HG03469 (cell line): Measurements from ENCODE around the gene GLB1L3.
"Not testable (repeated sequence)": the region's sequence is repeated elsewhere in the genome, so short reads cannot be mapped to it uniquely, and the experiment has no call there.

Source experiments
- ATAC-seq: cut with Tn5 transposase; IDR thresholded peaks from one replicate; pipeline ENCODE4 v1.9.1; 2021; ENCODE audit warnings: mild to moderate bottlenecking, moderate library complexity, moderate number of reproducible peaks; ENCODE audit not compliant: unreplicated experiment

Gene GLB1L3

GRCh38 chr11:134250246-134250645 lies 25.9 kb upstream of the GLB1L3 start:
- ATAC-seq = no peak

- no peak for ATAC-seq
Measured at GRCh38 chr11:134250675-134251074, 25.5 kb upstream of the GLB1L3 start.

DNA sequence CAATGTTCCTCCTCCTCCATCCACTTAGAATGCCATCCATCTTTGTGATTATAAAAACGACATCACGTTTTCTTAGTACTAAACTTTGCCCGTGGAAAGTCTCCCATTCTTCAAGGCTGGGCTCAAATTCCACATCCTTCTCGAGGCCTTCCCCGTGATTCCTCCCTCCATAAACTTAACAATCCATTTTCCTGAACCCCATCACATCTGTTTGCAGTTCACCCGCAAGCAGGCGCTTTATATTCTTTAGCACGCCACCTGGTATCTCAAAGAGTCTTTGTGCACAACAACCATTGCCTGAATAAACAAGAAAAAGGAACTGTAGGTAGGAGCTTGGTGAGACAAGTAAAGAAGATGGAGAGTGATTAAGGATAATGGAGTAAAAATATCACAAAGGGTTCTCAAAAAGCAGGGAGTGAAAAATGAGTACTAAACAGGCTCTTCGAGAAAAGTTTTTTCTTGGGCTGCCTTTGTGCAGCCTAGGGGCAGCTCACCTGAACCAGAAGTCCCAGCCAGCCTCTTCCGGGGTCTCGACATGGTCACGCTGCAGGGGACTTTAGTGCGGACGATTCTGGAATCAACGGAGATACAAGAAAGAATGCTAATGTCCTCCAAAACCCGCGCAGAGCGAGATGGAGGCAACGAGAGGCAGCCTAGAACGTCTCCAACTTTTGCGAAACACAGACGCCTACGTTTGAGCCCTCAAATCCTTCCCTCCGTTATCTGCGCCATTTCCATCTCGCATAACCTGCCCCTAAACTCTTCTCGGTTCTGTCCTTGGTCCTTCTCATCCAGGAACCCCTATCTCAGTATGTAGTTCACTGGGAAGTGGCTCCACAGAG lies 23.6 kb upstream of the GLB1L3 start:
- peak; percentile 12 for ATAC-seq

- peak; percentile 99 for ATAC-seq
Measured at GRCh38 chr11:134253188-134253993, 22.8 kb upstream of the GLB1L3 start, which contains the start of the genes ACAD8 and THYN1. Gene ACAD8 (plus strand): TSS chr11:134253568. CDS start chr11:134253601, 33 bp downstream. Gene THYN1 (minus strand): TSS chr11:134253352. CDS start chr11:134252882, 470 bp downstream.

- no peak for ATAC-seq
Measured at GRCh38 chr11:134254433-134255183, 21.6 kb upstream of the GLB1L3 start.

DNA sequence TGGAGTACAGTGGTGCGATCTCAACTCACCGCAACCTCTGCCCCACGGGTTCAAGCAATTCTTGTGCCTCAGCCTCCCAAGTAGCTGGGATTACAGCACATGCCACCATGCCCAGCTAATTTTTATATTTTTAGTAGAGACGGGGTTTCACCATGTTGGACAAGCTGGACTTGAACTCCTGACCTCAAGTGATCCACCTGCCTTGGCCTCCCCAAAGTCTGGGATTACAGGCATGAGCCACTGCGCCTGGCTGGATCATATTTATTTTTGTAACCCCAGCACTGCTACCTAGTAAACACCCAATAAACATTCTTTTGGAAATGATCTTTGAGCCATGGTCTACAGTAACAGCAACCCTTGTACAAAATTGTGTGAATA lies 21.0 kb upstream of the GLB1L3 start:
- ATAC-seq = not testable (repeated sequence)

GRCh38 chr11:134257101-134257500 lies 19.1 kb upstream of the GLB1L3 start:
- ATAC-seq = no peak

- no peak for ATAC-seq
Measured at GRCh38 chr11:134258577-134258976, 17.6 kb upstream of the GLB1L3 start.

GRCh38 chr11:134260503-134260902 lies 15.7 kb upstream of the GLB1L3 start:
- no peak for ATAC-seq

DNA sequence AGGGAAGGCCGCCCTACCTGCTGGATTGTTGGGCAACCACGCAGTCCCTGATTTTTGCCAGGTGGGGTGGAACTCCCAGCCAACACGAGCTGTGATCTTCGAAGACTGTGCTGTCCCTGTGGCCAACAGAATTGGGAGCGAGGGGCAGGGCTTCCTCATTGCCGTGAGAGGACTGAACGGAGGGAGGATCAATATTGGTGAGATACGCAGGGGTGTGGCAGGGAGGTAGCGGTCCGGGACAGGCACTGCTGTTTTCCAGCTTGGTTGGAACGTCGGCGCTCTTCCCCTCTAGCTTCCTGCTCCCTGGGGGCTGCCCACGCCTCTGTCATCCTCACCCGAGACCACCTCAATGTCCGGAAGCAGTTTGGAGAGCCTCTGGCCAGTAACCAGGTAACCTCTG lies 15.2 kb upstream of the GLB1L3 start:
- no peak for ATAC-seq

DNA sequence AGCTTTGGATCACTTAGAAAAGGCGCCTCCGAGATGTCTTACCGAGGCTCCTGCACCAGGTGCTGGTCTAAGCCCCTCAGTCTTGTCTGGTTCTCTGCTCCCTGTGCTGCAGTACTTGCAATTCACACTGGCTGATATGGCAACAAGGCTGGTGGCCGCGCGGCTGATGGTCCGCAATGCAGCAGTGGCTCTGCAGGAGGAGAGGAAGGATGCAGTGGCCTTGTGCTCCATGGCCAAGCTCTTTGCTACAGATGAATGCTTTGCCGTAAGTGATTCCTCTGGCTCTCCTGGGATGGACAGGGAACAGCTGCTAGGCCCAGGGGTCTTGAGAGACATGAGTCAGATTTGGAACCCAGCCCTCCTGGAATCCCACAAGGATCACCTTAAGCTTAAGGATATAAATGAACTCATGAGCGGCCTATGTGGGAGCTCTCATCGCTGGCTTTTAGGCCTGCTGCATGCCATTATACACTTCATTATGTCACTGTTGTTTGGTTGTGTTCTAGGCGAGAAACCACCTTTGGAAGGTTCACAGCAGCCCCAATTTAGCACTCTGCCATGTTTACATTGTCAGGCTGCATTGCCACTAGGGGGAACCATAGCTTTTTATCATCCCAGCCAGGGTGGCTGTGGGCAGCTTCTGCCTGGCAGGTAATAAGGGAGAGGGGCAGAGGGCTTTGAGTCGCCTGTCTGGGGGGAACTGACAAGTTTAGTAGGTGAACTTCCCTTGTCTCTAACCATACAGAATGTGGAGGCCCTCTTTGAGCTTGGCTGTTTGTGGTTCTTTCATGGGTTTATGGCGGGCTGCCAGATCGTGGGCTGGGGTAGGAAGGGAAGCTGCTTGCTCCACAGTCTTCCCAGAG lies 14.3 kb upstream of the GLB1L3 start:
- no peak for ATAC-seq

DNA sequence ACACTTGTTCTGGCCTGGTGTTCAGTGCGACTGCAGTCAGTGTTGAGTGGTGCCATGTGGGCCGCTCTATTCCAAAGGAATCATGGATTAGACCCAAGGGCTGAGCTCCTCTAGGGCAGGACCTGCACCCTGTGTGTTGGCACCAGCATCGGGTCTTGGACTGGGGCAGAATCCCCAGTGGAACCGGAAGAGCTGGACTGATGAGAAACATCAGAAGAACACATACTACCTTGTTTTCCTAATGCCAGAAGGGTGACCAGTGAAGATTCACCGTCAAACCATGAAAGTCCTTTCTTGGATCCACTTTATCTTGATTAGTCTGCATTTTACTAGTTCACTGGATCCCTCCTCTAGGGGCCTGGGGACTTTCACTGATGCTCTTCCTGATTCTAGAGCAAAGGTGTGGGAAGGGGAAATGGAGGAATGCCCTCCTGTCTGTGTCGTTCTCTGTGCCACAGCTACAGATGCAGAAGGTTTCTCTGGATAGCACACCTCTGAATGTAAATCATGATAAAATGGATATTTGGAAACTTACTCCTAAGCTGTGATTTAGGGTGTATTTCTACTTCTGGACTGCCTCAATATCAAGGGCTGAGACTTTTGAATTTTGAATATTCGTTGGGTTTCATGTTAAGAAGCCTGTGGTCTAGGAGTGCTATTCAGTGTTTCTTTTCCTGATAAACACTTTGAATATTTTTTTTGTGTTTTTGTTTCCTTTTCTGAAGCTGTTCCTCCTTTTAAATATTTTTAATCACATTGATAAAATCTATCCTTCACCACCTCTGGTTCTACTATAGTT lies 11.0 kb upstream of the GLB1L3 start:
- no peak for ATAC-seq

- no peak for ATAC-seq
Measured at GRCh38 chr11:134266440-134266839, 9.7 kb upstream of the GLB1L3 start.

- ATAC-seq = no peak
Measured at GRCh38 chr11:134266841-134267251, 9.3 kb upstream of the GLB1L3 start.

DNA sequence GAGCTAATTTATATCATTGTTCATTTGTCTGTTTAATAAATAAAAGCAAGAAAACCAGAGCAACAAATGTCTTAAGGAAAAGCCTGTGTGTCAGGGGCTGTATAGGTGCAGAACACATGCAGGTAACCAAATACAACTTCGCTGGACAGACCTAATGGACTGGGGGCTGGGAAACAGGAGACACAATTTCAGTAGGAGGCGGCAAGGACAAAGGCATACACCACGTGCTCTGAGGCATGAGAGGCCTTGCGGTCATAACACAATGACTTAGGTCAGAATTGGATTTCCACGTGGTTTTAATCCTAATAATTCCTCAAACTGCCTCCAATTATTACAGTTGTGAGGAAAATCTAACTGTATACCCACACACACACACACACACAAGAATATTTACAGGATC lies 8.7 kb upstream of the GLB1L3 start:
- no peak for ATAC-seq

- ATAC-seq = no peak
Measured at GRCh38 chr11:134267966-134268365, 8.2 kb upstream of the GLB1L3 start.

DNA sequence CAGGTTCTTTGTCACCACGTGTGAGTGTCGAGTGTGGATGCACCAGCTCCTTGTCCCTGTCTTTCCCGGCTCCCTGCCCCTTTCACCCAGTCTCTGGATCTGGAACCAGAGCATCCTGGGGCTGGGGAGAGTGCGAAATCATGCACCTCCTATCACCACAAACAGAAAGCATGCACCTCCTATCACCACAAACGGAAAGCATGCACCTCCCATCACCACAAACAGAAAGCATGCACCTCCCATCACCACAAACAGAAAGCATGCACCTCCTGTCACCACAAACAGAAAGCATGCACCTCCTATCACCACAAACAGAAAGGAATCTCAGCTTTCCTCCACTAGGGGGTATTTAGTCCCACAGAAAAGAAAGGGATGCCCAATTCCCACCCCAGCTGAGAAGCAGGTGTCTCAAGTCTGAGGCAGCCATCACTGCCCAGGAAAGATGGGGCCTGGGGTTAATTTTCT lies 5.9 kb upstream of the GLB1L3 start:
- ATAC-seq = no peak

GRCh38 chr11:134271978-134272377 lies 4.2 kb upstream of the GLB1L3 start:
- ATAC-seq = no peak
